Measurements from ENCODE around the gene ZNF485. TPM values are rescaled to one million over a fixed set of nuclear protein-coding genes. Genes with fewer than 3 reads are reported as not detected.

The ZNF485 gene
- total and polyA plus RNA-seq, 8 donors, result 1.9 to 5.3 (median 4.9) TPM

DNA sequence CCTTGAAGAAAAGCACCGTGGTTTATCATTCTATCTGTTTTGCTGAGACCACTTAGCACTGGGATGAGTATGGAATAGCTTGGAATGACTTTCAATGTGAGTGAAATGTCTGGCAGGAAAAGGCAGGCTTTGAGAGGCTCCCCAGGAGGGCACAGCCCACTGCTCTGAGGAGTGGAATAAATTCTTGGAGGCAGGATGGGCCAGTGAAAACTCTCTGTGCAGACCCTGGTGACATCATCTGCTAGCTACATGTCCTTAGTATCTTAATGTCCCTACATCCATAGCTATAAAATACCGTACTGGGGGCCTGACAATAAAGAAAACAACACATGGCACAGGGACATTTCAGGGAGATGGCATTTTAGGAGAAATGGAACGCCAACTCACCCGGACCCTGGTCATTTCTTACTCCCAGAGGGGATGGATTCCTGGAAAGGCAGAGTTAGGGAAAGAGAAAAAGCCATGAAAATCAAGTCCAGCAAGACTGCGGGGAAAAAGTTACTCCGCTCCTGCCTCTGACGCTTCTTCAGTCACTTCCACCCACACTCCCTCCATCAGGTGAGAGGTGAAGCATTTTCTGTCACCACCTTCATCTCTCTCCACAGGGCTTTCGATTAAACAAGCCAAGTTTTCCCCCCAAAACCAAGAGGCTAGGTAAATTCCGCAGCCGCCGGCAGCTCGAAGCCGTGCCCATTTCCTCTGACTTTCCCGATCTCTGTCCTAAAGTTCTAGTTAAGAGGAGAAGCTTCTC is 32.8 kb upstream of the ZNF485 start:
- peaks cover 0 to 15% of the 10 kb centered on the region in 2 donors for H3K27me3 ChIP-seq
- H3K9me3 ChIP-seq, result peaks cover 0 to 3% of the 10 kb centered on the region in 2 donors
- ATAC-seq (no peak), DNase-seq (no peak)
- H3K27ac ChIP-seq, result peak overlapping the region in 1 of 2 donors; percentile 57
- H3K4me3 ChIP-seq, result peak overlapping the region; percentile 48 to 54
- H3K4me1 ChIP-seq, result peaks cover 0 to 15% of the 10 kb centered on the region in 2 donors
- H3K36me3 ChIP-seq, result no peaks in the 10 kb centered on the region
- intact Hi-C loops (cut with DNase I), result no loop called here
- no peak for TF ChIP-seq CTCF (IDR thresholded peaks at IDR 0.05)

GRCh38 chr10:43574001-43574892 is 32.0 kb upstream of the ZNF485 start, which contains the start of gene ZNF239:
Gene ZNF239, minus strand, starts transcription at chr10:43574616. Its CDS starts 16,537 bp downstream, at chr10:43558079.
- peak within 1 kb of the TSS; percentile 36 to 57 for H3K27ac ChIP-seq
- TF ChIP-seq CTCF (IDR thresholded peaks at IDR 0.05), result no peak
- intact Hi-C loops (cut with DNase I), result no loop called here
- DNase-seq (peak; percentile 81 to 93 (median 89)), ATAC-seq (peak; percentile 98)
- peaks cover 0 to 3% of the 10 kb centered on the region in 2 donors for H3K9me3 ChIP-seq
- no peaks in the 10 kb centered on the region for H3K36me3 ChIP-seq
- H3K27me3 ChIP-seq, result peaks cover 0 to 15% of the 10 kb centered on the region in 2 donors
- H3K4me3 ChIP-seq, result peak within 1 kb of the TSS; percentile 48 to 54
- peaks cover 0 to 15% of the 10 kb centered on the region in 2 donors for H3K4me1 ChIP-seq

DNA sequence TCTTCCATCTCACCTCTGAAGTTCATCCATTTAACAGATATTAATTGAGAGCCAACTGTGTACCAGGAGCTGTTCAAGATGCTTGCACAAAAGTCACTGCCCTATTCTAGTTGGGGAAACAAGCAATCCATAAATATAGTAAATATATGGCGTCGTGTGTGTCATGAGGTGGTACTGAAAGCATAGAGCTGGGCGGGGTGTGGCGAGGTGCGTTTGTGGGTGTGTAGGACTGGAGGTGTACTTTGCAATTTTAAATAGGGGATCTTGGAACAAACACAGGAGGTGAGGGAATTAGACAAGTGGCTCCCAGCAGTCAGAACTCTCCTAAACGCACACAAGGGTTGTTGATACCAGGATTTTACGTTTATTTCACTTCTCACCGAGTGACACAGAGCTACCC is 31.3 kb upstream of the ZNF485 start:
- Histone ChIP-seq H3K27me3 (peaks cover 0 to 15% of the 10 kb centered on the region in 2 donors), H3K9me3 (peaks cover 0 to 3% of the 10 kb centered on the region in 2 donors), H3K4me1 (peaks cover 0 to 15% of the 10 kb centered on the region in 2 donors), H3K27ac (no peak overlapping the region), H3K4me3 (peak overlapping the region; percentile 48 to 54), H3K36me3 (no peaks in the 10 kb centered on the region)
- intact Hi-C loops (cut with DNase I), result no loop called here
- no peak for TF ChIP-seq CTCF (IDR thresholded peaks at IDR 0.05)
- DNase-seq, result no peak
- ATAC-seq, result no peak

GRCh38 chr10:43576062-43576461 is 30.2 kb upstream of the ZNF485 start:
- Histone ChIP-seq H3K9me3 (peaks cover 0 to 3% of the 10 kb centered on the region in 2 donors), H3K36me3 (no peaks in the 10 kb centered on the region), H3K27ac (no peak overlapping the region), H3K27me3 (peaks cover 0 to 15% of the 10 kb centered on the region in 2 donors), H3K4me3 (no peak overlapping the region), H3K4me1 (peaks cover 0 to 15% of the 10 kb centered on the region in 2 donors)
- no peak for TF ChIP-seq CTCF (IDR thresholded peaks at IDR 0.05)
- intact Hi-C loops (cut with DNase I), result no loop called here
- DNase-seq, result no peak
- no peak for ATAC-seq

- no peak for DNase-seq
- Histone ChIP-seq H3K4me3 (no peak overlapping the region), H3K36me3 (no peaks in the 10 kb centered on the region), H3K27me3 (peaks cover 0 to 19% of the 10 kb centered on the region in 2 donors), H3K9me3 (peaks cover 0 to 3% of the 10 kb centered on the region in 2 donors), H3K4me1 (peaks cover 0 to 15% of the 10 kb centered on the region in 2 donors), H3K27ac (no peak overlapping the region)
- TF ChIP-seq CTCF (IDR thresholded peaks at IDR 0.05), result no peak
- intact Hi-C loops (cut with DNase I), result no loop called here
- ATAC-seq, result no peak
Observed at GRCh38 chr10:43576580-43576979, 29.7 kb upstream of the ZNF485 start.

Measured in left lung (tissue), 10 donors.